GM12892 (cell line): Measurements from ENCODE around the gene OR5H6.

ENCODE experiments used
- DNase-seq: peaks from one replicate; pipeline ENCODE4 v3.0.0; 2011; ENCODE audit not compliant: insufficient read length
- FAIRE-seq: peaks from 2 replicates; lab custom pipeline; 2011; peaks lifted over from hg19 to GRCh38; lab: Jason Lieb, UNC
- POLR2A ChIP-seq: IDR thresholded peaks from 2 replicates; pipeline ENCODE4 v1.6.1; 2011; ENCODE audit warnings: low read depth, low read length, control low read depth
- POLR2AphosphoS5 ChIP-seq: IDR thresholded peaks from 2 replicates; pipeline ENCODE4 v1.6.1; 2011; ENCODE audit warnings: low read depth, low read length, control low read depth
- TAF1 ChIP-seq: IDR thresholded peaks from 2 replicates; pipeline ENCODE4 v1.6.1; 2011; ENCODE audit warnings: low read depth, mild to moderate bottlenecking, control low read depth, low read length, borderline replicate concordance

Gene OR5H6

DNA sequence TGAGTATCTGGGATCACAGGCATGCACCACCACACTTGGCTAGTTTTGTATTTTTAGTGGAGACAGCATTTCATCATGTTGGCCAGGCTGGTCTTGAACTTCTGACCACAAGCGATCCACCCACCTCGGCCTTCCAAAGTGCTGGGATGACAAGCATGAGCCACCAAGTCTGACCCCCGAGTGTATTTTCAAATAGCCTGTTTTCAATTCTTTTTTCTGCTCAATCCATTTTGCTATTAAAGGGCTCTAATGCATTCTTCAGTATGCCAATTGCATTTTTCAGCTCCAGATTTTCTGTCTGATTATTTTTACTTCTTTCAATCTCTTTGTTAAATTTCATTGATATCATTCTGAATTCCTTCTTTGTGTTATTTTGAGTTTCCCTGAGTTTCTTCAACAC lies 5.8 kb downstream of the OR5H6 start:
- FAIRE-seq (no peak), DNase-seq (no peak)
- no peak for TF ChIP-seq TAF1
- TF ChIP-seq POLR2AphosphoS5 = no peak
- TF ChIP-seq POLR2A = no peak

DNA sequence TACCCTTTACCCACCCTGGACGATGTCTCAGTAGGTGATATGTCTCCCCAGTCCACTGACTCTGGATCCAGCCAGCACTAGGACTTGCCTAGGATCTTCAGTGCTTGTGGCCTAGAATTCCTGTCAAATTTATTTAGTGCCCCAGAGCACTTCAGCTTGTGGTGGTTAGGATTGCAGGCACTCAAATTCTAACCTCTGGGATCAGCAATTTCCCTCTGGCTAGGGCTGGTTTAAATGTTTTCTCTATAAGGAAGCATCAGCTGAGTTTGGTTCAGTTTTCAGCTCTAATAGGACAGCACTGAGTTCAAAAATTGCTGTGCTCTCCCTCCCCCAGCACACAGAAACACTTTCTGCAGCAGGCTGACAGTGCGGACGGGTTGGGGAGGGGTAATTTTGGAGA lies 8.1 kb downstream of the OR5H6 start:
- TF ChIP-seq POLR2A = no peak
- no peak for TF ChIP-seq TAF1
- TF ChIP-seq POLR2AphosphoS5 = no peak
- FAIRE-seq = no peak

DNA sequence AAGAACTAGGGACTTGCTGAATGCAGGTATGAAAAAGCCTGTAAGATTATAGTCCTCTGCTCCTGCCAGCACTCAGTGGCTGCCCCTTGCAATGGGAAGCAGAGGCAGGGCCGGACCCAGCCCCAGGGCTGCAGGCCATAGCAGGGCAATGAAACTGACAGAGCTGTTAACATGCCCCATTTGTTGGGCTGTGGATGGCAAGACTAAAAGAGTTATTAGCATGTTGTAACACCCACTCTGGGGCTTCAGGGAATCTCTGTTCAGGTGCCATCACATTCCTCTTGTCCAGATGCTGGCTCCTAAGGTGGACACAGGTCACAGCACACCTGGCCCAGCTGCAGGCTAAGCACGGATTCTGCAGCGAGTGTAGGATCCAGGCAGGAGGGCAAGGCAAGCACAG lies 10.9 kb downstream of the OR5H6 start:
- DNase-seq (no peak), FAIRE-seq (no peak)
- TF ChIP-seq POLR2AphosphoS5 = no peak
- TF ChIP-seq TAF1 = no peak
- TF ChIP-seq POLR2A = no peak

More for the DNA sequence above, 8.1 kb downstream of the OR5H6 start:
- no peak for DNase-seq

DNA sequence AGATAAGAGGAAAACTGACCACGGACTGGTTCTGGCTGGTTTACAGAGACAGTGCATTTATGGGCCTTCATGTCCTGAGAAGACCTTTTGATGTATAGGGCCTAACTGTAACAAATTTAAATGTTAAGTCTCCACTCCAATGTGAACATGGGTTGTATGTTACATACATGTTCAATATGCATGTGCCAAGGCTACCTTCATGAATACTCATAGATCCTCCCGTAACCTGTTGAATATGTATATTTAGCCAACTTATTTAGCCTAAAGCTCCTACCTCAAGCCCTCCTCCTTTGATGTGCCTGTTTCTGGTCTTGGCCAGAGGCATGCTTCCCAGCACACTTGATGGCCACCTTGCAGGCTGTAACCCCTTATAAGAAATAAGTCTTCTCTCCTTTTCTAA lies 18.2 kb downstream of the OR5H6 start, which contains the start of gene OR5H2:
Gene OR5H2 (plus strand): TSS at position 301 of the 400 bp plus-strand sequence. CDS start 398 bp downstream, outside the sequence.
- DNase-seq (no peak), FAIRE-seq (no peak)
- TF ChIP-seq POLR2AphosphoS5 = no peak
- TF ChIP-seq TAF1 = no peak
- no peak for TF ChIP-seq POLR2A

DNA sequence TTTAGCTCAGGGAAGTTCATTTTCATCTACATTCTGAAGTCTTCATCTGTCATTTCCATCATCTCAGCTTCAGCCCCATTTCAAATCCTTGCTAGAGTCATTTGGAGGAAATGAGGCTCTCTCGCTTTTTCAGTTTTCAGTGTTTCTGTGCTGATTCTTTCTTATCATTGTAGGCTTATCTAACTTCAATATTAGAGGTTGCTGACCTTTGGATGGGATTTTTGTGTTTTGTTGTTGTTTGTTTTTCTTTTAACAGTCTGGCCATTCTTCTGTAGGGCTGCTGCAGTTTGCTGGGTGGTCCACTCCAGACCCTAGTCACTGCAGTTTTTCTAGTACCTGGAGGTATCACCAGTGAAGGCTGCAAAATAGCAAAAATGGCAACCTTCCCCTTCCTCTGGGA lies 26.9 kb downstream of the OR5H6 start:
- FAIRE-seq = no peak
- no peak for TF ChIP-seq POLR2AphosphoS5
- TF ChIP-seq POLR2A = no peak
- no peak for TF ChIP-seq TAF1
- no peak for DNase-seq

DNA sequence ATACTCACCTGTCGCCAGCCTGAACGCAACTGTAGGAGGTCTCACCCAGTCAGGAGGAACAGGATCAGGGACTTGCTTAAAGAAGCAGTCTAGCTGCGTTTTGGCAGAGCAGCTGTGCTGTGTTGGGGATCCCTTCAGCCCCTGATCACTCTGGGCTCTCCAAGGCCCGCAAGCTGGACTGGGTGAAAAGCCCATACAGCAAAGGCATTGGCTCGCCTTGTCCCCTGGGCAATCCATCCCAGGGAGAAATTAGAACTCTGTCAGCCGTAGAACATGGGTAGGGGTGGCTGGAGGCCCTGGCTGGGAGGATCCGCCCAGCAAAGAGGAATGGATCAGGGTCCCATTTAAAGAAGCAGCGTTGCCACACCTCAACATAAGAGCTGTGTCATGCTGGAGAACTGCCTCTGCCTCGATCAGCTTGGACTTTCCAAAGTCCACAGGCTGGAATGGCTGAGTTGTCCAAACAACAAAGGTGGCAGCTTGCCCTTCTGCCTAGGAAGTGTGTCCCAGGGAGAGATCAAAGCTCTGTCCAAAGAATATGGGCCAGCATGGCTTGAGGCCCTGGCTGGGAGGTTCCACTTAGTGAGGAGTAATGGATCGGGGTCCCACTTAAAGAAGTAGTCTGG lies 27.4 kb downstream of the OR5H6 start:
- no peak for FAIRE-seq
- no peak for DNase-seq
- TF ChIP-seq TAF1 (no peak), POLR2A (no peak), POLR2AphosphoS5 (no peak)
